Kidney capillary endothelial cell (primary cell): ENCODE measurements around the gene NGF.

Experiments
- DNase-seq: peaks from one replicate; pipeline ENCODE4 v3.0.0-alpha.2; 2018; ENCODE audit warnings: low spot score

NGF gene

DNA sequence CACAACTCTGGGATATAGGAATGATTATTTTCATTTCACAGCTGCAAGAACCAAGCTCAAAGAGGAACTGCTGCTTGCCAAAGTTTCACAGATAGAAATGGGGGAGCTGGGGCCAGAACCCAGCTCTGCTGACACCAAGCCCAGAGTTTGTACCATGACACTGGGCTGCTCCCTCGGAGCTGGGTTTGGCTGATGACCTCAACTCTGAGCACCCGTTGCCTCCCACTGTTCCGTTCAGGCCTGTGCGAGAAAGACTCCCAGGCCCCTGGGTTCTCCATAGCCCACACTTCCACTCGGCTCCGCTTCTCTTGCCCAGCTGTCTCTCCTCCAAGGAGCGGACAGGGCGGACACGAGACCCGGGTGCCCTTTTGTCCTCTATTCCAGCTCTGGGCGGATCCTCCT is 55.2 kb downstream of the NGF start:
- DNase-seq: no peak

DNA sequence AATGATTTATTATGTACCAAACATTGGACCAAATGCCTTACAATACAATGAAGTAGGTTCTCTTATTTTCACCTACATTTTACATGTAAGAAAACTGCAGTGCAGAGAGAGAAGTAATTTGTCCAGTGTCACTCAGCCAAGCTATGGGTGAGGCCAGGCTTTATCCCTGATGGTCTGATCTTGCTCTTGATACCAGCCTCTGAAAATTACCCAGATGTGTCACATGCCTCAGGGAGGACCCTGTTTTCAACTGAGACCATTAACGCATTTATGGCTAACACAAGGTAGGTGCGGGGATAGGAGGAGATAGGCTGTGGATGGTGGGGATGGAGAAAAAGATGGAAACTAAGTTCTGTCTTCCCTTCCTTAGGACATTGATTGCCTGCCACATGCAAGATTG is 56.9 kb downstream of the NGF start:
- no peak for DNase-seq

DNA sequence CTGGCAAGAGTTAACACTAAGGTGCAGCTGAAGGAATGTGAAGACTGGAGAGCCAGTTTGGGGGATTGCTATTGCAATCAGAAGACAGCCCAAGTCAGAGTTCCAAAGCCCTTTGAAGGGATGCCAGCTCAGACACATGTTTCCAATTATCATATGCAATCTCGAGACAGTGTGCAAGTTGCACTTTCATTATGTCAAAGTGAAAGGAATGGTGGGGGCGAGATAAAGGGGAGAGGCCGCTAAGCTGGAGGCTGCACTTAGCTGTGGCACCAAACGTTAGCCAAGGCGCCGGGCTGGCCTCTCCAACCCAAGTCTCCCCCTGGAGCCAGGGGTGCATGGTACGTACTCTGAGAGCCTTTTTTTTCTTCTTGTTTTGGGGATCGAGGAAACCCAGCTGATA is 58.0 kb downstream of the NGF start:
- no peak for DNase-seq

DNA sequence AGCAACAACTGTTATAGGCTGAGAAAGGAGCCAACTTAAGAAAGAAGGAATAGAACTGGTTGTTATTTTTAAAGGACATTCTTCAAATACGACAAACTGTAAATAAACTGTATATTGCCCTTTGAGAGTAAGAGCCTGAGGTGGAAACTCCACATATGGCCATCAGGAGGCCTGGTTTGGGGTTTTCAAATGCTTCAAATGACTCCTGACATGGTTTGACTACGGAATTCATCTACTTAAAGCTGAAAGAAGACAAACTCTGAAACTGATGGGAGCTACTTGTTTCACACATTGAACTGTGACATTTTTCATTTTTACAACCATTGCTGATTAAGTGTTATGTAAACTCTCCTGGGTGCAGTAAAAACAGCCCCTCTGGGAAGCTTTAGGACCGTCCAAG is 59.8 kb downstream of the NGF start:
- DNase-seq: no peak

GRCh38 chr1:115277276-115277675 is 60.8 kb downstream of the NGF start:
- DNase-seq: no peak

DNA sequence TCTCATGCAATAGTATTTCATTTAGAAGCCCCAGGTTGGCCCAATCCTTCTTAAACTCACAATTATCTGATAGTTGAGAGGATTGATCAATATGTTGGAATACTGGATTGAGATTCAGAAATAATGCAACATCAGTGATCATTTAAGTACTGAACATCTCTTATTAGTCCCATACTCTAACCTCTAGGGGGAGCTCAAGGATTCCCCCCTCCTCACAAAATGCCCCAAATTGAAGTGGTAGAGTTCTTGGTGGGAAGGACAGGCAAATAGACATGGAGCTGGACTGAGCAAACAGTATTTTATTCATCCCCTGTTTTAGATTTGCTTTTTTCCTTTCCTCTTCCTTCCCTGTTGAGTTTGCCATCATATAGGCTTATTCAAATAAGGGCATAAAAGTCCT is 62.8 kb downstream of the NGF start:
- DNase-seq: peak; percentile 24

DNA sequence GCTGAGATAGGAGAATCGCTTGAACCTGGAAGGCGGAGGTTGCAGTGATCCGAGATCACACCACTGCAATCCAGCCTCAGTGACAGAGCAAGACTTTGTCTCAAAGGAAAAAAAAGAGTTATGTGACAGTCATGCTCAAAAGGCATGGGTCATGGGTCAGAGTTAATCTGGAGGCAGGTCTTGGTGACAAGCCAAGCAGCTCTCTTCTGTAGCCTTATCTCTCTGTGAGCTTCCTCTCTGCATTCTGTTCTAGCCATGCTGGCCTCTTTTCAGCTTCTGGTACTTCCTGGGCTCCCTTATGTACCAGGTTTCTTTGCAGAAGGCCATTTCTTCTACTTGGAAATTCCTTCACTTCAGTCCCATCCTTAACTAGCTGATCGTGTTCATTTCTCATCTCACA is 63.6 kb downstream of the NGF start:
- DNase-seq: no peak

GRCh38 chr1:115266729-115267421 is 71.2 kb downstream of the NGF start:
- DNase-seq: no peak

DNA sequence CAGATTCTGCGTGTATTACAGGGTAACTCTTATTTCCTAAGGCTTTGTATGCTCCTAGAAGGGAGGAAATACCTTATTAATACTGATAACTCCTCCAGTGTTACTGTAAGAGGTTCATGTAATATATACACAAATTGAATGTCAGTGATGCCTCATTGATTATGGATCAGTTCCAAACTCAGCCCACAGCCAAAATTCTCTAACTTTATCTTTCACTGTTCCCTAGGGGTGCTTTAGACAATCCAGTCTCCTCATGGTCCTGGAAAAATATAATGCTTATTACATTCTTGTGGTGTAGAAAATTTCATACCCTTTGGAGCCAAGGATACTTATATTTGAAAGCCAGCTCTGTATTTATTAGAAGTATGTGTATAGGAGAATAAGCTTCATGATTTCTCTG is 73.0 kb downstream of the NGF start:
- DNase-seq: no peak

DNA sequence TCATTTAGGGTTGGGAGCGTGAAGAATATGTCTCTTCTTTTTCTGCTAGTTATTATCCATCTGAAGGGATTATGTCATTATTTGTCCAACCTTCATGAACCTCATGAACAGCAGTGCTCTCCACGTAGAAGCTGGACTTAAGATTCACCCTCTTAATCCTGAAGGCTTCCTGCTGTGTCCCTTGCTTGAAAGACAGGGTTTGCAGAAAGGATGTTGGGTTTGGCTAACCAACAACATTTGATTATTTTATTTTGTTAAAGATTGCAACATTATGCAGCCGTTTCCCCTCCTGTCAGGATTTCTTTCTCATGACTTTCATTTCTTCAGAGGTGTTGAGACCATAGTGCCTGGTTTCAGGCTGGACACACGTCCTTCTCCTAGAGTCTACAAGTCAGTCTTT is 75.2 kb downstream of the NGF start:
- DNase-seq: no peak

DNA sequence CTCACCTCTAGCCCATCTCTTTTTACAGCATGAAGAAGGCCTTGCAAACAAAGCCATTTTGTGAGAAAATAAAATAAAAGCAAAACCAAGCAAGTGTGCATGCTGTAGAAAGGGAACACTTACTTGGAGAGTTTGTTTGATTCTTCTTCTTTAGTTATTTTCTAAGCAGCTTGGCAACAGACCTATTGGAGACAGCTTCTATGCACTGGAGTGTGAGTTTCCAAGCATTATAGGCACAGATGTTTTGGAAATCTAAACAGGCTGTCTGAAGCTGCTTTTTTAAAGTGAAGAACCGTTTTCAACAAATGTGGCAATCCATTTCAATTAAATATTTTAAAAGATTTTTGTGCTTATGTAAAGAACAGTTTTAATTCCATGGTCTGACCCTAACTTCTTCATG is 76.6 kb downstream of the NGF start:
- DNase-seq: no peak

GRCh38 chr1:115258302-115258866 is 79.7 kb downstream of the NGF start:
- no peak for DNase-seq

GRCh38 chr1:115257591-115257990 is 80.5 kb downstream of the NGF start:
- DNase-seq: no peak

- DNase-seq: no peak
Observed at GRCh38 chr1:115255154-115255553, 82.9 kb downstream of the NGF start.

GRCh38 chr1:115252585-115252984 is 85.5 kb downstream of the NGF start:
- DNase-seq: peak; percentile 3

- DNase-seq: peak; percentile 73
Observed at GRCh38 chr1:115251856-115252255, 86.2 kb downstream of the NGF start.

- DNase-seq: peak; percentile 56
Observed at GRCh38 chr1:115251340-115251748, 86.7 kb downstream of the NGF start.

GRCh38 chr1:115246526-115246925 is 91.5 kb downstream of the NGF start:
- no peak for DNase-seq

GRCh38 chr1:115245227-115245626 is 92.8 kb downstream of the NGF start:
- DNase-seq: no peak

GRCh38 chr1:115242543-115242942 is 95.5 kb downstream of the NGF start:
- DNase-seq: no peak

DNA sequence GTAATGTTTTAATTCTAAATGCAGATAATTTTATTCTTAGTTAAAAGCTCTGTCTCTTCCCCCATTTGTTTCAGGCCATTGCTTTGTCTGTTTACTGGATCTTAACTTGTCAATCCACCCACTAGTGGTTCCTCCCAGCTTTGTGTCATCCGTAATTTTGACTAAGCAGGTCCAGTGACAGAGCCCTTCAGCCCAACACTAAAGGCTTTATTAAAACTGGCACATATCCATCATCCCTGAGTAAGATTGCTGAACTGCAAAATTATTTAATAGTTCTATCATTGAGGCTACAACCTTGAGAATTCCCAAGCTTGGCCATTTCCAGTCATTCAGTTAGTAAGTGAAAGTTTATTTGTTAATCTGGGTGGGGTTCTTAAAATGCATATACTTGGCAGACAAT is 96.7 kb downstream of the NGF start:
- DNase-seq: no peak

DNA sequence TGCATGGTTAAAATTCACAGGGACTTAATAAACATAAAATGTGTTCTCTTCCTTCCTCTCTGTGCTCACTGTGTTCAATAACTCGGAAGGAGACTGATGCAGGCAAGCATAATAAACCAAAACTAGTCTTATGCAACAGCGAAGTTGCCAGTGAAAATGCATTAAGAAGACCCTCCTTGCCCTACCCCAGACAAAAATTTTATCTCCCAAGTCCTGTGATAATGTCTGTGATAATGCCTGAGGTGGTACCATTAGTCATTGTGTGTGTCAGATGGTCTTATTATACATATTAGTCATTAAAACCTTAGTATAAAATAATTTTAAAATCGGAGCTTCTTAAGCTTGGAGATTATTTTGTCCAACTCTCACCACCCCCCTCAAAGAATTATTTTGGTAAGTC is 97.8 kb downstream of the NGF start:
- no peak for DNase-seq

- DNase-seq: no peak
Observed at GRCh38 chr1:115239426-115239825, 98.6 kb downstream of the NGF start.

- no peak for DNase-seq
Observed at GRCh38 chr1:115239148-115239422, 99.0 kb downstream of the NGF start.
